Activated T-helper 1 cell treated with anti-CD3 and anti-CD28 coated beads, Interleukin-12 subunit alpha, Interleukin-12 subunit beta, Interleukin-2, Interleukin-4 antibody, amounts not matched to agents 30 ng/mL and 10 ng/mL and 1 ng/mL, durations not matched to agents 14 hours and 24 hours and 36 hours (primary cell): Measurements from ENCODE around the gene RABEP1. TPM values are rescaled to one million over a fixed set of nuclear protein-coding genes. Genes with fewer than 3 reads are reported as not detected.

Experiments used
- DNase-seq: peaks from one replicate; pipeline ENCODE4 v3.0.0; 2021; ENCODE audit warnings: low spot score
- H3K27ac Mint-ChIP-seq: one replicate; pipeline ENCODE4 v1.8.0; 2021; ENCODE audit warnings: mild to moderate bottlenecking, mixed read lengths
- H3K27me3 Mint-ChIP-seq: one replicate; pipeline ENCODE4 v1.8.0; 2022; ENCODE audit warnings: mild to moderate bottlenecking, moderate library complexity, mixed read lengths; ENCODE audit not compliant: insufficient read depth
- H3K36me3 Mint-ChIP-seq: one replicate; pipeline ENCODE4 v1.8.0; 2021; ENCODE audit warnings: low read depth, mixed read lengths
- H3K4me1 Mint-ChIP-seq: one replicate; pipeline ENCODE4 v1.8.0; 2021; ENCODE audit warnings: low read depth, mixed read lengths
- H3K4me3 Mint-ChIP-seq: one replicate; pipeline ENCODE4 v1.8.0; 2021; ENCODE audit warnings: mild to moderate bottlenecking, moderate library complexity, mixed read lengths
- H3K9me3 Mint-ChIP-seq: one replicate; pipeline ENCODE4 v1.8.0; 2021; ENCODE audit warnings: mixed read lengths
- intact Hi-C: fragments of 100-400 bp; cut with micrococcal nuclease; formaldehyde crosslinking; loops from one replicate; pipeline ENCODE4 v1.15.1; 2024
- total RNA-seq: library from RNA; stranded (reverse); gene quantifications from 2 replicates; pipeline ENCODE4 v1.2.3, GENCODE V29; 2022

Gene RABEP1
- total RNA-seq, 1 donor from 2014 or later: 50.2 TPM

DNA sequence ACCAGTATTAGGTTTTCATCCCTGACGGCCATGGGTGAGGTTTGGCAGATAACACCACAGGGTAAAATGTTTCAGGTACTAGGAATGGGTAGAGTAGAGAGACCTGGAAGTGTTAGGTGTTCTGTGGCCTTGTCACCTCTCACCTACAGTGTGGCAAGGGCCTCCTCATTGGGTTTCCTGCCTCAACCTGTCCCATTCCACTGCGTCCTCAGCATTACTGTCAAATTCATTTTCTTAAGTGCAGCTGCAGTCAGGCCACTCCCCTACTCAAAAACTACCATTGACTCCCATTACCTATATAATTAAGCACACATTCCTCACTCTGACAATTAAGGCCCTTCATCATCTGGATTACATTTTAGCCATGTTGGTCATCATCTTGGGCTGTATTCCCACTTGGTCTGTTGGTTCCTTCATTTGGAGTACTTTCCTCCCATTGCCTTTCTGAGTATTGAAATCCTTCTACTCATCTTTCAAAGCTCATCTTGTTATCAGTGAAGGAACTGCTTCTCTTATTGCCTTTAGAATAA is 72.9 kb downstream of the RABEP1 start:
- Mint-ChIP-seq H3K27me3 (no peaks in the 10 kb centered on the region), H3K36me3 (peaks cover 23% of the 10 kb centered on the region), H3K27ac (no peak overlapping the region), H3K4me3 (no peak overlapping the region), H3K9me3 (no peaks in the 10 kb centered on the region), H3K4me1 (no peaks in the 10 kb centered on the region)
- no peak for DNase-seq
- intact Hi-C loops: no loop called here

DNA sequence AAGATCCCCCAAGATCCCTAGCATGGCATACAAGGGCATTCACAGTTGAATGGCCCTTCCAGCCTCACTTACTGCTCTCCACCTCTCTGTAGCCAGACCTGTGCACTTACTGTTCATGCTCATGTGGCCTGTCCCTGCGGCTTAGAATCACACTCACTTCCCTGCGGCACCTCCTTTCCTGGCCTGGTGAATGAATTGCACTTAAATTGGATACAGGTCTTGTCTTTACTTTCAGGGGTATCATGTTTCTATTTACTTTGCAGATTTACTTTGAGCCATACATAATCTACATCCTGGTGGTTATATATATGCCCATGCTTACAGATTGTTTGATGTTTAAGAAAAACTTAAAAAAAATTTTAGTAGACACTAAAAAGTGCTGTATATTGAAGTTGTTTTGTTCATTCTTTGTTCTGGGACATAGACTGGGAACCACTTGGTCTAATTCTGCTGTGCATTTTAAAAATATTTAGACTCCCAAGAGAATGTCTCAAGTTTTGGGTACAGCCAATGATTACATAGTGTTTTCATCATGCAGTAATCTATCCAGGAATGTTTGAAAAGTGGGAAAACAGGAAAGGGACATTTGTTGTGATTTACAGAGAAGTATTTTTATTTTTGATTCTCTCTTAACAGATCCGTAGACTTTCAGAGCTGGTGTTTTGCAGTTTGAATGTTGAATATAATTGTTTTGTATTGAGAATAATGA is 73.5 kb downstream of the RABEP1 start:
- Mint-ChIP-seq H3K4me3 (no peak overlapping the region), H3K9me3 (no peaks in the 10 kb centered on the region), H3K4me1 (no peaks in the 10 kb centered on the region), H3K27me3 (no peaks in the 10 kb centered on the region), H3K27ac (no peak overlapping the region), H3K36me3 (peaks cover 24% of the 10 kb centered on the region)
- intact Hi-C loops: no loop called here
- DNase-seq: no peak

DNA sequence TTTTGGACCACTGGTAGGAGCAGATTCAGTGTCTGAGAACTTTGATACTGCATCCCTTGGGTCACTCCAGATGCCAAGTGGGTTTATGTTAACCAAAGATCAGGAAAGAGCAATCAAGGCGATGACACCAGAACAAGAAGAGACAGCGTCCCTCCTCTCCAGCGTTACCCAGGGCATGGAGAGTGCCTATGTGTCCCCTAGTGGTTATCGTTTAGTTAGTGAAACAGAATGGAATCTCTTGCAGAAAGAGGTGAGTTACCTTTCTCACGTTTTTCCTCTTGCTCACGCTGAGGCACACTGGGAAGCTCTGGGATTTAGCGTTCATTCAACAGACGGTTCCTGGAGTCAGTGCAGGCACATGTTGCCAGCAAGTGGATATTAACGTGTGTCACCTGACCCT is 79.3 kb downstream of the RABEP1 start:
- no peaks in the 10 kb centered on the region for H3K27me3 Mint-ChIP-seq
- DNase-seq: no peak
- intact Hi-C loops: no loop called here
- H3K4me3 Mint-ChIP-seq: no peak overlapping the region
- H3K36me3 Mint-ChIP-seq: peaks cover 9% of the 10 kb centered on the region
- H3K9me3 Mint-ChIP-seq: no peaks in the 10 kb centered on the region
- H3K27ac Mint-ChIP-seq: no peak overlapping the region
- H3K4me1 Mint-ChIP-seq: no peaks in the 10 kb centered on the region

DNA sequence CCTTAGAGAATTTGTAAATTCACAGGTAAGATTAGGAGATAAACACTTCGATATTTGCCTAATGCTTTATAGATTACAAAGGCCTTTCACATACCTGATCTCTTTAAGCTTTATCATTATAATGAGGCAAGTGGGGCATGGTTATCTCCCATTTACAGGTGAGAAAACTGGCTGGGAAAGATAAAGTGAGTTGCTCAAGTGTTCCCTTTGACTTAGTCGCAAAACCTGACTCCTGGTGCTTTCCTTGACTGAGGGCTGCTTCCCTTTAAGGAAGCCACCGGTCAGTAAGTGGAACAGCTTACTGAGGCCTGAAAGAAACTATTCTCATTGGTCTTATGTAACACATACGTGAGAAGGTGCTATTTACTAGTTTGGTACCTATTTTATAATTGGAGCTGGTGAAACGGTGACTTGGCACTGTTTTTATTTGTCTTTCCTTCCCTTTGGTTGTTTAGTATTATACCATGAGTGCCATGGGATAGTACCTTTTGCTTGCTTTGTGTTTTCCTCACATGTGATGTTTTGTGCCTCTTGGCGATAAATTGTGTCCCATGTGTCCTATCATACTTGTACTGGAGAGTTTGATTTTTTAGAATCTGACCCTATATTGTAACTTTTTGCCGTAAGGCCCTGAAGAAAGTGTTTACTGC is 80.2 kb downstream of the RABEP1 start:
- H3K36me3 Mint-ChIP-seq: peaks cover 9% of the 10 kb centered on the region
- no peak overlapping the region for H3K4me3 Mint-ChIP-seq
- no peaks in the 10 kb centered on the region for H3K9me3 Mint-ChIP-seq
- no peak overlapping the region for H3K27ac Mint-ChIP-seq
- intact Hi-C loops: no loop called here
- no peak for DNase-seq
- H3K4me1 Mint-ChIP-seq: no peaks in the 10 kb centered on the region
- H3K27me3 Mint-ChIP-seq: no peaks in the 10 kb centered on the region

DNA sequence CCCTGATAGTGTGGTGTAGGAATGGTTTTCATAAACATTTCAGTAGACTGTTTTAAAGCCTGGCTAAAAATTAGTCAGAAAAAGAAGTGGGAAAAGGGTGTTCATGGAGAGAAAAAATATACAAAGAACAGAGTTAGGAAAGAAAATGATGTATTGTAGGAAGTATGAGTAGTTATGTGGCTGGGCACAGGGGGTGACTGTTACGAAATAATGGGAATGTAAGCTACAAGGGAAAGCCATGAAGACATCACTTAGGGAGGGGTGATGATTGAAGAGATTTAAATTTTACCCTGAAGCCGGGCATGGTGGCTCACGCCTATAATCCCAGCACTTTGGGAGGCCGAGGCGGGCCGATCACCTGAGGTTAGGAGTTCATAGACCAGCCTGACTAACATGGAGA is 82.1 kb downstream of the RABEP1 start:
- Mint-ChIP-seq H3K36me3 (peaks cover 14% of the 10 kb centered on the region), H3K4me3 (no peak overlapping the region), H3K27me3 (no peaks in the 10 kb centered on the region), H3K4me1 (no peaks in the 10 kb centered on the region), H3K9me3 (no peaks in the 10 kb centered on the region), H3K27ac (no peak overlapping the region)
- DNase-seq: no peak
- intact Hi-C loops: no loop called here

DNA sequence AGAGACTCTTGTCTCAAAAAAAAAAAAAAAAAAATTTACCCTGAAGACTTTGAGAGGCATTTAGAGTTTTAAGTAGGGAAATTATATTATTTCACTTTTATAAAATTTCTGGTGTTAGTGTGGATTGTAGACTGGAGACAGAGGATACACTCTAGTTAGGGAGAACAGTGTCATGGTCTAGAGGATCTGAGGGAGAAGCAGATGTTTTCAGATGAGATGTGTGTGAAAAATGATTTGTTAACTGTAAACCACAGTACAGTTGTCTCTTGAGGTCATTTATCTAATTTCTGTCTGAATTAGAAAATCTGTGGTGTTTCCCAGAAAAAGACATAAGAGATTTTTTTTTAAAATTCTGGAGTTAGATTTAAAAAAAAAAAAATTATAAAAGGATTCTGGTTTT is 82.6 kb downstream of the RABEP1 start:
- Mint-ChIP-seq H3K36me3 (peaks cover 14% of the 10 kb centered on the region), H3K9me3 (no peaks in the 10 kb centered on the region), H3K27me3 (no peaks in the 10 kb centered on the region), H3K4me1 (no peaks in the 10 kb centered on the region), H3K27ac (no peak overlapping the region), H3K4me3 (no peak overlapping the region)
- intact Hi-C loops: no loop called here
- no peak for DNase-seq

DNA sequence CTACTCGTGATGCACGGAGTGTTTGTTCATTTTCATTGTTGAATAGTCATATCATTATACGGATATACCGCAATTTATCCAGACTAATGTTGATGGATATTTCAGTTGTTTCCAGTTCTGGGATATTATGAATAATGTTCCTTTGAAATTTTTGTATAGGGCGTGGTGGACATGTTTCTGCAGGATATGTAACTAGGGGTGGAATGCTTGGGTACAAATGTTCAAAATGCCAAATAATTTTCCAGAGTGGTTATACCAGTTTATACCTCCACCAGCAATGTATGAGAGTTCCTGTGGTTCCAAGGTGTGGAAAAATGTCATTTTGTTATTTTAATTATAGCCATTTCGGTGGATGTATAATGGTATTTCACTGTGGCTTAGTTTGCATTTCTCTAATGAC is 83.7 kb downstream of the RABEP1 start:
- Mint-ChIP-seq H3K27ac (no peak overlapping the region), H3K36me3 (peaks cover 17% of the 10 kb centered on the region), H3K9me3 (no peaks in the 10 kb centered on the region), H3K4me3 (no peak overlapping the region), H3K4me1 (no peaks in the 10 kb centered on the region), H3K27me3 (no peaks in the 10 kb centered on the region)
- intact Hi-C loops: no loop called here
- no peak for DNase-seq

DNA sequence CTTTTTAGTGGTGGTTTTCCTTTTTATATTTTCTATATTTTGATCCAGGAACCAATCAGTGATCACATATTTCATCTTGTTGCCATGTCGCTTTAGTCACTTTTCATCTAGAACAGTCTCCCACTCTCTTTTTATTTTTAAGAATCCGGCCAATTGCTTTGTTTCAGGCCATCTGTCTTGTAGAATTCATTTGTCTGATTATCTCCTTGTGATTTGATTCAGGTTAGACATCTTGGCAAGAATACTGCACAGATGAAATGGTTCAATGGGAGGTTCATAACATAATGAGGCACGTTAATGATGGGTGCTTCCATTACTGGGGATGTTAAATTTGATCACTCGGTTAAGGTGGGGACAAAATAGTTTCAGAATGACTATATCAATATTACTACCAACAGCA is 88.3 kb downstream of the RABEP1 start:
- intact Hi-C loops: loop anchor here (10.0 kb wide), 1 partner anchor 126 kb away; no protein-coding TSS in a partner anchor
- Mint-ChIP-seq H3K36me3 (peaks cover 20% of the 10 kb centered on the region), H3K9me3 (no peaks in the 10 kb centered on the region), H3K4me1 (no peaks in the 10 kb centered on the region), H3K4me3 (no peak overlapping the region), H3K27me3 (no peaks in the 10 kb centered on the region), H3K27ac (peak overlapping the region; percentile 43)
- no peak for DNase-seq

DNA sequence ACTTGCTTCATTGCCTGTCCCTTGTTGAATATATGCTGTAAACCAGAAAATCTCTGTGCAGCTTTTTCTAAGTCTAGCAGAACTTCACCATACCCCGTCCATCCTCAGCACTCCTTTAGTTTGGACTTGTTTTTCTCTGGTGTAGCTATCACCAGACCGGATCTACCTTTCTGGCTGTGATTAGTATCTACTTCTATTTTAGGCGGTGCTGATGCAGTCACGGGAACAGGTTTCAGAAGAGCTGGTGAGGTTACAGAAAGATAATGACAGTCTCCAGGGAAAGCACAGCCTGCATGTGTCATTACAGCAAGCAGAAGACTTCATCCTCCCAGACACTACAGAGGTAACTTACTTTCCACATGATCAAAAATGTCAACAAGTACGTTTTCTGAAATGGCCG is 91.0 kb downstream of the RABEP1 start:
- H3K4me1 Mint-ChIP-seq: no peaks in the 10 kb centered on the region
- intact Hi-C loops: loop anchor here (10.0 kb wide), 1 partner anchor 128 kb away; no protein-coding TSS in a partner anchor
- H3K27ac Mint-ChIP-seq: no peak overlapping the region
- H3K27me3 Mint-ChIP-seq: no peaks in the 10 kb centered on the region
- H3K9me3 Mint-ChIP-seq: no peaks in the 10 kb centered on the region
- H3K4me3 Mint-ChIP-seq: no peak overlapping the region
- no peak for DNase-seq
- H3K36me3 Mint-ChIP-seq: peaks cover 23% of the 10 kb centered on the region

DNA sequence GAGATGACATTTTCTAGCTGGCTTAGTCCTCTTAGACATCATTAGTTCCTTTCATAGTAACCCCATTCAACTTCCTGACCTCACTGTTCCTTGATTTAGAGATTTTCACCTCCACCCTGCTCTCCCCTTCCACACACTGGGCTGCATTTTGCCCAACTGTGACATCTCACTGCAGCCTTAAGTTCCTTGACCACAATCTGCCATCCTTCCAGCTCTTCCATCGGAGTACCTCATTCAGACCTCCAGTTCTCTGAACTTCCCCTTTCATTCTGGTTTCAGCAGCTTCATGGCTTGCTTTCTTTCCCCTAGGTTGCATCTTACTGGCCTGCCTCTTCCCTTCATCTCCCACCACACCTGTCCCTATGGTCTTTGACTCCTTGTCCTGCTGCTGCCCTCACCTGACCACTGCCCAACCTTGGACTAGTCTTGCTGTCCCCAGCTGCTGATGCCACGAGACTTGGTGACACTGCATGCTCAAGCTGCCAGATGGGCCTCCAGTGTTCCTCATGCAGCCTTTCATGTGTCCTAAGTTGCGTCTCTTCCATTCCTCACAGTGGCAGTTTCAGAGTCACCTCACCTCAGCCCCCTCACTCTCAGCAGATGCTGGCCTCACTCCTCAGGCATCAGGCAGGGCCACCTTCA is 96.6 kb downstream of the RABEP1 start:
- no peak overlapping the region for H3K27ac Mint-ChIP-seq
- intact Hi-C loops: loop anchor here (10.0 kb wide), 1 partner anchor 134 kb away; no protein-coding TSS in a partner anchor
- H3K4me1 Mint-ChIP-seq: no peaks in the 10 kb centered on the region
- H3K9me3 Mint-ChIP-seq: no peaks in the 10 kb centered on the region
- DNase-seq: no peak
- H3K4me3 Mint-ChIP-seq: no peak overlapping the region
- no peaks in the 10 kb centered on the region for H3K27me3 Mint-ChIP-seq
- peaks cover 49% of the 10 kb centered on the region for H3K36me3 Mint-ChIP-seq

DNA sequence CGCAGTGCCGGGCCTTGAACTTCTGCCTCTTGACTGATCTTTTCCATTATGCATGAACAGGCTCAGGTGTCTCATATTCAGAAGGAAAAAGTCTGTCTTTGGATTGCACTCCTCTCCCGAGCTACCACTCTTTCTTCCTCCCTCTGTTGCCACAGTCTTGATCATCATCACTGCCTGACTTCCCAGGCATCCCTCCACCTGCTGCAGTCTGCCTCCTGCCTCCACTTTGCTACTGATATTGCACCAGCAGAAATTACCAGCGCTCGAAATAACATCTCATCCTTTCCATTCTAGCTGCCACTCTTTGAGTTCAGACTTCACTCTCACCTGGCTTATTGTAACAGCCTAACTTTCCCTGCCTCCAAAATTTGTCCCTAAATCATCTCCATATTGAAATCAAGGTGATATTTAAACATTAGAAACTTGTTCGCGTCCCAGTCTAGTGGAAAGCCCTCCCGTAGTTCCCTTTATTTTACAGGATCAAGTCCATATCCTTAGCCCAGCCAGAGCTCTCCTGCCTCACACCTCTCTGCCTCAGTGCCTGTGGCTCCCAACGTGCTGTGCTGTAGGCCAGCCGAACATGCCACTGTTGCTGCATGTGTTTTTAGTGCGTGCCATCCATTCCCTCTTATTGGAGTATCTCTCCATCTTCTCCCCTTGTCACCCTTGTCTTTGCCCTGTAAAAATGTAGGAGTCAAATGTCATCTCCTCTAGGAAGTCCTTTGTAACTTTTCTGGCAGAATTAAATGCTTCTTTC is 97.4 kb downstream of the RABEP1 start:
- H3K36me3 Mint-ChIP-seq: peaks cover 52% of the 10 kb centered on the region
- no peaks in the 10 kb centered on the region for H3K9me3 Mint-ChIP-seq
- no peak overlapping the region for H3K4me3 Mint-ChIP-seq
- DNase-seq: no peak
- no peaks in the 10 kb centered on the region for H3K27me3 Mint-ChIP-seq
- no peaks in the 10 kb centered on the region for H3K4me1 Mint-ChIP-seq
- intact Hi-C loops: loop anchor here (10.0 kb wide), 1 partner anchor 135 kb away; no protein-coding TSS in a partner anchor
- peak overlapping the region; percentile 10 for H3K27ac Mint-ChIP-seq

DNA sequence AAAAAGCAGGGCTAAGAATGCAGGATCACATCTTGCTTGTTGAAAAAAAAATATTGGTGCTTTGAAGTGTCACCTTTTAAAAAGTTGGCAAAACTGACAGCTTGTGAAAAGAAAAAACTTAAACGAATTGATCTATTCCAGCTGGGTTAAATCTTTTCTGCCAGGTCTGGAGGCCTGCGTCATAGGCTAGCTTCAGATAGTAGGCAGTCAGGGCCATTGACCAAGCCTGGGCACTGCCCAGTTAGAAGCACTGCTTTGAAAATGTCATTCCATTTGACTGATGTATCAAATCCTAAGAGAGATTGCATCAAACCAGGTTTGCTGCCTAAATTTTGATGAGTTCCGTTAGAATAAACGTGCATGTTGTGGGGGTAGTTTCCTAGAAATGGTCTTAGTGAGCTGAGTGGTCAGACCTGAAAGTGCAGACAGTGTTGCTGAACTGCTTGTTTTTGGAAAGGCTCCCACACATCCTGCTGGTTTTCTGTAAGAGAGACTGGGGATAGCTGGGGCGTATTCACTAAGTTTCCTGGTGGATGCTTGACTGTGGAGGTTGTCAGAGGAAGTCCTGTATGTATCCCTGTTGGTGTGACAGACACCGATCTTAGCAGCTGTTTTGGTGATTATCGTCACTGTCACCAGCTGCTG is 98.5 kb downstream of the RABEP1 start:
- Mint-ChIP-seq H3K9me3 (no peaks in the 10 kb centered on the region), H3K4me3 (no peak overlapping the region), H3K27ac (no peak overlapping the region), H3K4me1 (no peaks in the 10 kb centered on the region), H3K27me3 (no peaks in the 10 kb centered on the region), H3K36me3 (peaks cover 59% of the 10 kb centered on the region)
- no peak for DNase-seq
- intact Hi-C loops: no loop called here
